Stimulated activated CD4-positive, alpha-beta T cell treated with anti-CD3 and anti-CD28 coated beads, TNF-alpha, amount 100 ng/mL, for 48 hours (primary cell): ENCODE data around the gene RPS6KB1.
A peak's percentile ranks its signal among the peaks of the same experiment; 100 is the strongest.
"Not testable (repeated sequence)": the region's sequence is repeated elsewhere in the genome, so short reads cannot be mapped to it uniquely, and the experiment has no call there.

Experiments
- DNase-seq, 3 donors: peaks; one replicate each; pipeline ENCODE4 v3.0.0-alpha.2; 2020; ENCODE audit warnings: low read depth in 3 of 3

RPS6KB1 gene

GRCh38 chr17:59892924-59893675 lies at the start of gene RPS6KB1, which contains the start of gene TUBD1:
Gene RPS6KB1 (plus strand): TSS chr17:59893121. CDS start chr17:59893185, 64 bp downstream.
Gene TUBD1 (minus strand): TSS chr17:59892943. CDS start chr17:59891002, 1,941 bp downstream.
- DNase-seq: peak; percentile 93 to 98 (median 93)

GRCh38 chr17:59844884-59845594 lies 47.9 kb upstream of the RPS6KB1 start:
- no peak for DNase-seq

GRCh38 chr17:59845595-59846393 lies 47.1 kb upstream of the RPS6KB1 start:
- no peak for DNase-seq

- DNase-seq: no peak
Measured at GRCh38 chr17:59846394-59847165, 46.3 kb upstream of the RPS6KB1 start.

GRCh38 chr17:59848385-59848668 lies 44.6 kb upstream of the RPS6KB1 start:
- no peak for DNase-seq

- no peak for DNase-seq
Measured at GRCh38 chr17:59848778-59849177, 44.1 kb upstream of the RPS6KB1 start.

- not testable (repeated sequence) for DNase-seq
Measured at GRCh38 chr17:59850311-59850710, 42.6 kb upstream of the RPS6KB1 start.

- no peak for DNase-seq
Measured at GRCh38 chr17:59851439-59852375, 41.2 kb upstream of the RPS6KB1 start.

- DNase-seq: not testable (repeated sequence)
Measured at GRCh38 chr17:59852847-59853167, 40.1 kb upstream of the RPS6KB1 start.

GRCh38 chr17:59853168-59853918 lies 39.6 kb upstream of the RPS6KB1 start:
- no peak for DNase-seq

GRCh38 chr17:59853919-59854729 lies 38.8 kb upstream of the RPS6KB1 start:
- DNase-seq: not testable (repeated sequence)

GRCh38 chr17:59856859-59857794 lies 35.8 kb upstream of the RPS6KB1 start:
- no peak for DNase-seq

- DNase-seq: no peak
Measured at GRCh38 chr17:59858167-59858816, 34.6 kb upstream of the RPS6KB1 start.

GRCh38 chr17:59858932-59859331 lies 34.0 kb upstream of the RPS6KB1 start:
- no peak for DNase-seq

- DNase-seq: no peak
Measured at GRCh38 chr17:59859444-59860025, 33.4 kb upstream of the RPS6KB1 start.

- no peak for DNase-seq
Measured at GRCh38 chr17:59863616-59864015, 29.3 kb upstream of the RPS6KB1 start.

- DNase-seq: no peak
Measured at GRCh38 chr17:59869941-59870218, 23.0 kb upstream of the RPS6KB1 start.
